Thoracic aorta (tissue), 2 donors: ENCODE results near the gene FGF6. TPM values are rescaled to one million over a fixed set of nuclear protein-coding genes. Genes with fewer than 3 reads are reported as not detected.

Source experiments
- ATAC-seq: fragments of 150-250 bp; one replicate; pipeline ENCODE4 v1.8.0; 2017; ENCODE audit warnings: low read depth; ENCODE audit not compliant: insufficient number of reproducible peaks, low FRiP score
- DNase-seq: peaks from one replicate; pipeline ENCODE4 v3.0.0-alpha.2; 2020; ENCODE audit warnings: low spot score
- H3K27ac ChIP-seq, 2 donors: fragments of 200-600 bp; sonication (generic); 1 replicate in 1 of 2; 2 replicates in 1 of 2; pipeline ENCODE4 v1.5.1; 2016; ENCODE audit warnings: mild to moderate bottlenecking in 2 of 2, moderate library complexity in 2 of 2
- H3K27me3 ChIP-seq: fragments of 200-600 bp; sonication (generic); replicated peaks from 2 replicates; pipeline ENCODE4 v1.6.0; 2016; ENCODE audit warnings: mild to moderate bottlenecking; ENCODE audit not compliant: insufficient read depth
- H3K36me3 ChIP-seq: fragments of 200-600 bp; sonication (generic); one replicate; pipeline ENCODE4 v1.5.1; 2016
- H3K4me1 ChIP-seq, 2 donors: fragments of 200-600 bp; sonication (generic); 1 replicate in 1 of 2; 2 replicates in 1 of 2; pipeline versions ENCODE4 v1.5.1 to v1.6.0; 2016; ENCODE audit warnings: low read depth in 2 of 2, mild to moderate bottlenecking in 1 of 2; ENCODE audit not compliant: control insufficient read depth in 1 of 2
- H3K4me3 ChIP-seq: fragments of 200-600 bp; sonication (generic); 2 replicates; pipeline ENCODE4 v1.5.1; 2016; ENCODE audit warnings: mild to moderate bottlenecking
- H3K9me3 ChIP-seq: fragments of 200-600 bp; sonication (generic); 2 replicates; pipeline ENCODE4 v1.5.1; 2016
- CTCF ChIP-seq: fragments of 200-600 bp; sonication (generic); IDR thresholded peaks from one replicate; pipeline ENCODE4 v1.5.1; 2019; ENCODE audit warnings: antibody characterized with exemption
- total RNA-seq, 2 donors: library from RNA; depleted of rRNA; stranded (reverse); fragments of >200 nt; gene quantifications; one replicate each; pipeline versions ENCODE4 v1.1.0 to v1.2.3, GENCODE V29; 2016

Gene FGF6
- total RNA-seq, 2 donors from 2014 or later: not detected

- no peak for ATAC-seq
- DNase-seq: no peak
These were observed 38.5 kb upstream of the FGF6 start for GRCh38 chr12:4483885-4484823.

GRCh38 chr12:4482936-4483335 is 37.3 kb upstream of the FGF6 start:
- TF ChIP-seq CTCF: no peak
- no peak for ATAC-seq

More at GRCh38 chr12:4483885-4484823, 38.5 kb upstream of the FGF6 start:
- no peak overlapping the region for H3K4me3 ChIP-seq
- no peak overlapping the region for H3K27ac ChIP-seq
- no peak for TF ChIP-seq CTCF
- H3K4me1 ChIP-seq: no peaks in the 10 kb centered on the region
- H3K9me3 ChIP-seq: no peaks in the 10 kb centered on the region
- H3K36me3 ChIP-seq: peaks cover 6% of the 10 kb centered on the region
- no peaks in the 10 kb centered on the region for H3K27me3 ChIP-seq

GRCh38 chr12:4478933-4479332 is 33.3 kb upstream of the FGF6 start:
- no peaks in the 10 kb centered on the region for H3K27me3 ChIP-seq
- TF ChIP-seq CTCF: no peak
- H3K4me1 ChIP-seq: no peaks in the 10 kb centered on the region
- DNase-seq: no peak
- H3K27ac ChIP-seq: no peak overlapping the region
- no peak overlapping the region for H3K4me3 ChIP-seq
- no peak for ATAC-seq
- no peaks in the 10 kb centered on the region for H3K36me3 ChIP-seq
- no peaks in the 10 kb centered on the region for H3K9me3 ChIP-seq

More at GRCh38 chr12:4482936-4483335, 37.3 kb upstream of the FGF6 start:
- H3K27ac ChIP-seq: no peak overlapping the region
- DNase-seq: no peak
- no peaks in the 10 kb centered on the region for H3K9me3 ChIP-seq
- no peak overlapping the region for H3K4me3 ChIP-seq
- H3K4me1 ChIP-seq: no peaks in the 10 kb centered on the region
- H3K36me3 ChIP-seq: no peaks in the 10 kb centered on the region
- H3K27me3 ChIP-seq: no peaks in the 10 kb centered on the region

- H3K9me3 ChIP-seq: no peaks in the 10 kb centered on the region
- no peak for TF ChIP-seq CTCF
- no peak for DNase-seq
- ATAC-seq: no peak
- H3K4me1 ChIP-seq: no peaks in the 10 kb centered on the region
- no peaks in the 10 kb centered on the region for H3K36me3 ChIP-seq
- no peak overlapping the region for H3K4me3 ChIP-seq
- no peaks in the 10 kb centered on the region for H3K27me3 ChIP-seq
- no peak overlapping the region for H3K27ac ChIP-seq
These were observed 31.5 kb upstream of the FGF6 start for GRCh38 chr12:4477129-4477528.

- Histone ChIP-seq H3K36me3 (no peaks in the 10 kb centered on the region), H3K27ac (no peak overlapping the region), H3K9me3 (no peaks in the 10 kb centered on the region), H3K4me3 (no peak overlapping the region), H3K4me1 (no peaks in the 10 kb centered on the region), H3K27me3 (no peaks in the 10 kb centered on the region)
- no peak for TF ChIP-seq CTCF
- ATAC-seq (no peak), DNase-seq (no peak)
These were observed 26.4 kb upstream of the FGF6 start for GRCh38 chr12:4472046-4472445.
